CD4-positive, alpha-beta T cell treated with Interferon alpha-2 for 1 hour (primary cell): ENCODE measurements around the gene ULK3.
A peak's percentile ranks its signal among the peaks of the same experiment; 100 is the strongest.

Source experiments
- DNase-seq, 2 donors: peaks; one replicate each; pipeline ENCODE4 v3.0.0-alpha.2; 2020 to 2022

Gene ULK3

DNA sequence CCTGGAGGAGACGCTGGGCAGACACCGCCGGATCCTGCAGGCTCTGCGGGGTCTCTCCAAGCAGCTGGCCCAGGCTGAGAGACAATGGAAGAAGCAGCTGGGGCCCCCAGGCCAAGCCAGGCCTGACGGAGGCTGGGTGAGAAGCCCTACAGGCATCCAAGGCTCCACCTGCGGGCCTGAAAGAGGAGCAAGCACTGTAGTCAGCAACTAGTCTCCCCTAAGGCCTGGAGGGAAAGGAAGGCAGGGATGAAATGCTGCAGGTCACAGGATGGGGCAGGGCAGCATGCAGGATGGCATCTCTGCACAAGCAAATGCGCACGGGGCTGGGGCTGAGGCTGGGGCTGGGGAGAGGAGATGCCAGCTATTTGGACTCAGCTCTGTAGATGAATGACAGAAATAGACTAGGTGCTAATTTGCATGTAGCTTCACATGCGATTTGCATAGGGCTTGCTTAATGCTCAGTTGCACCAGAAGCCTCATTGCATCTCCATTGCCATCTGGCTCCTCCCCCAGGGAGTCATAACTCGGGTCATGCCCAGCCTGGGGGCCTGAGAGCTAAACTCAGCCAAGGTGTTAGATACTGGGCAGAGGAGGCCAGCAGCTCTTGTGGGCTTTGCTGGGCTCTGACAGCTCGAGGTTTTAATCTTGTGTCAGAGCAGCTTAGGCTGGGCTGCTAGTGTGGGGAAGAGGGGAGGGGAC lies 21.7 kb downstream of the ULK3 start:
- peak in 1 of 2 donors; percentile 31 for DNase-seq

DNA sequence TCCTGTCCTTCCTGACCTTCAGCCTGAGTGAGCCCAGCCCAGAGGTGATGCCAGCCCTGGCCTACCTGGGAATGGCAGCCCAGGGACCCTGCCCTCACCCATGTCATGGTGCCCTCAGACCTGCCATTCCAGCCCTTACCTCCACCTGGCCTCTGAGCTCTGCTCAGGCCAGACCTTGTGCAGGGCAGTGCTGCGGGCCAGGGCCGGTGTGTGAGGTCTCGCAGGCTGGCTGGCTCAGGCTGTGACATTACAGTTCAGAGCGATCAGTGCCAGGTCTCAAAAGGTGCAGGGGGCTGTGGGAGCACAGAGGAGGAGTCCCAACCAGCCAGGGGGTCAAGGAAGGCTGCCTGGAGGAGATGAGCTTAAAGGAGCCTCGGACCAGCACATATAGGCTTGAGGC lies 22.9 kb downstream of the ULK3 start:
- no peak for DNase-seq

DNA sequence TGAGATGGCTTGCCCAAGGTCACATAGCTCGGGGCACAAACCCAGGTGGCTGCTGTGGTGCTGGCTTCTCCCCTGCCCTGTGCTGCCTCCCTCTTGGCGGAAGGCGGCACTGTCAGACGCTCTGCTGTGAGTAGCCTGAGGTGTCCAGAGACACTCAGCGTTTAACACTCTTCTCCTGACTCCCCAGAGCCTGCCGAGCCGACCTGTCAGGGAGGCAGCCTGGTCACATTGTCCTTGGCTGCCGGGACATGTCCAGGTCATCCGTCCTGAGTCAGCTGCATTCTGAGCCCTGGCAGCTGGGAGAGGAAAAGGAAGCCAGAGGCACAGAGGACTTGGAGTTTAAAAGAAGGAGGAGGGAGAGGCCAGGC lies 25.6 kb downstream of the ULK3 start:
- no peak for DNase-seq

DNA sequence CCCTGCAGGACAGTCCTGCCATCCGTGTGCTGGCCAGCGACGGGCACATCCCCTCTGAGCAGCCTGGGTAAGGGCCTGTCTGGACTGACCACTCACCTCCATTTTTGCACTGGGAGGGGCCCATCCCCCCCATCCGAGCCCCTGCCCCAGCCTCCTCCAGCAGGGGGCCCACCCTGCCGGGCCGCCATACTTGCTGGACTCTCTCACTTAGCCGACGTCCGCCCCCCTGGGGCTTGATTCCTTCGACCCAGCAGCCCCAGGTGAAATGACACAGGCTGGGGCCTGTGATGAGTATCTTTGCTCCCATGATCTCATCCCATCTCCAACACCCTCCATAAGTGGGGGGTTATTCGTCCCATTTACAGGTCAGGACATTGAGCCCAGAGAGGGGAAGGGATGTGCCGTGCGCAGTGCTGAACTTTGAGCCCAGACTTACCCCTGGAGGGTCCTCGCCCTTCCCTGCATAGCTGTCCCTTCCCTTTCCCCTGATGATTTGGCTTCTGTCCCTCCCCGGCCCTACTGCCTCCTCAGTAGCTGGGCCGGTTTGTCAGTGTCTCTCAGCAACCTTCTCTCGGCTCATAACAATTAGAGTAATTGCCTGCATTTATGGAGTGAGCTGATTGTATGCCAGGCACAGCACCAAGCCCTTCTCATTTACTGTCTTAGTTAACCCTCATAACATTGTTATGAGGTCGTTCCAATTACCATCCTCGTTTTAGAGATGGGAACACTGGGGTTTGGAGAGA lies 26.2 kb downstream of the ULK3 start:
- DNase-seq = no peak

DNA sequence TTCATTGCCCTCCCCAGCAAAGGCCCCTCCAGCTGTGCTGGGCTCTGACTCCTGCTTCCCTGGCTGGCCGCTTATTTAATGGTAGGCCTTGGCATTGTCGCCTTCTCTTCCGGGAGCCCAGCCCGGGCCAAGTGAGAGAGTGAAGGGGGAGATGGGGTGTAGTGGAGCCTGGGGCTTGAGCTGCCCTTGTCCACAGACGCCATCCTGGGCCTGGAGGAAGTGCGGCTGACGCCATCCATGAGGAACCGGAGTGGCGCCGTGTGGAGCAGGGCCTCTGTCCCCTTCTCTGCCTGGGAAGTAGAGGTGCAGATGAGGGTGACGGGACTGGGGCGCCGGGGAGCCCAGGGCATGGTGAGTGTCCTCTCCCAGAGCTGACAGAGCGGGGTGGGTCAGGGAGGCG lies 27.0 kb downstream of the ULK3 start:
- DNase-seq = no peak

DNA sequence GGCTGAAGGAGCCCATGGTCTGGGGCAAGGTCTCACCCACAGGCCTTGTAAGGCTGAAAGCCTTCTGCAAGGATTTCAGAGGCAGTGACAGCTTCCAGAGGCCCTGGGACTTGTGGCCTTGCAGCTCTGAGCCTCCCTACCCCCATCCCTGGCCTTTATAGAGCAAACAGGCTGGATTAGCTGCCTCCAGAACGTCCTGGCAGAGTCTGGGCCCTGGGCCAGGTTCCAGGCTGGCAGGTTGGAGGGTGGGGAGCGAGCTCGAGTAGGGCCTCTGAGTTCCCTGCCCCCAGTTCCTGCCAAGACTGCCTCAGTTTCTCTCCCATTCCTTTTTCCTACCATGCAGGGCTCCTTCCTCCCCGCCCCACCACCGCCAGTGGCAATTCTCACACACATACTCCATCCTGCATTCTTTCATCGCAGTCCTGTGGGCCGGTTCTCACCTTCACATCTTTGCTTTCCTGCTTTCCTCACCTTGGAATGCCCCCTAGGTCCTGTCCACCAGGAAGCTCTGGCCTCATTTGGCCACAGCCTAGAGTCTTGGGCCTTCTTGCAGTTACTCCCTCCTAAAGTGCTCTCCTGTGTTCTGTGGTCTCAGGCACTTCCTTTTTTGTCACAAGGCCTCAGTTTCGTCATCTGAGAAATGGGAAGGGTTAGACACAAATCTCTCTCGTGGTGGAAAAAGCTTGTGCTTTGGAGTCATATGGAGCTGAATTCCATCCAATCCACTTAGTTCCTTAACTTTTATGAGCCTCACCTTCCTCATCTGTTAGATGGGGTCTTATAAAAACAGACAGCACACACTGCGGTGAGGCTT lies 27.6 kb downstream of the ULK3 start:
- DNase-seq = no peak

DNA sequence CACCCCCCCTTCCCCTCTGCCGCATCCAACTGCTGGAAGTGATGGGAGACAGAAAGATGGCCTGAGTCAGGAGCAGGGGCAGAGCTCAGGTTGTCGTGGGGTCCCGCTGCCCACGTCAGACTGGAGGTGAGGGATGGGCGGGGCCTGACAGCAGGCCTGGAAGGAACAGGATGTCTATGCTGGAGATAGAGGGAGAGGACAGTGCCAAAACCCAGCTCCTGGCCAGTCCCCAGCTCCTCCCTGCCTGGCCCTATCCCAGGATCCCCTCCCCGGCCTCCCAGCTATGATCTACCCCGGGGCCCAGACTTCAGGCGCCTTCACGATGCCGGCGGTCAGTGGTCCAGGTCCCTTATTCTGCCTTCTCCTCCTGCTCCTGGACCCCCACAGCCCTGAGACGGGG lies 30.4 kb downstream of the ULK3 start, which contains the start of gene LMAN1L:
Gene LMAN1L, plus strand, starts transcription at position 303 of the 400 bp plus-strand sequence. Its CDS starts 20 bp downstream, at position 323.
- no peak for DNase-seq

DNA sequence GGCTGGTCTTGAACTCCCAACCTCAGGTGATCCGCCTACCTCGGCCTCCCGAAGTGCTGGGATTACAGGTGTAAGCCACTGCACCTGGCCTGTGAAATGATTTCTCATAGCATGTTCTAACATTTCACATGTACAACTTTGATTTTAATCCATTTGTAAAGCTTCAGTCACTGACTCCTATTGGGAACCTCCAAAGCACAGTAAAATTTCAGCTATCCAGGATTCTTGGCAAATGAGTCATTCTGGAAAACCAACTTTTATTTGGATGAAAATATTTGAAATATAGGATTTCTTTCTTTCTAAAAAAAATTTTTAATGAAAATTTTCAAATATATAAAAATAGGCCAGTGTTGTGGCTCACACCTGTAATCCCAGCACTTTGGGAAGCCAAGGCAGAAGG lies 33.0 kb downstream of the ULK3 start:
- DNase-seq = no peak

DNA sequence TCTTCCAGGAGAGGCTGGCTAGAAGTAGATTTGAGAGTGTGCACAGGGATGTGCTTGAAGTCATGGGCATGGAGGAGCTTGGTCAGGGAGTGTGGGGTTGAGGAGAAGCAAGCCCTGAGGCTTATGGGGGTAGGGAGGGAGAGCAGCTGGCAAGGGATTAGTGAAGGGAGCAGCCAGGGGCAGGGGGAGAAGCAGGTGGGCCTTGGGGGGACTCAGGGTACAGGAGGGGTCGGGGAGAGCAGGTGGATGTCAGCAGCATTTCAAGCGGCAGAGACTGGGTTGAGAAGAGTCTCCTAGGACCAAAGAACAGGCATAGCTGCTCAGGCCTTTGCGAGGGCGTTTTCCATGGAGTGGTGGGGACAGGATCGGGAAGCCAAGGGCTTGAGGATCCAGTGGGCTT lies 33.7 kb downstream of the ULK3 start:
- DNase-seq = no peak

DNA sequence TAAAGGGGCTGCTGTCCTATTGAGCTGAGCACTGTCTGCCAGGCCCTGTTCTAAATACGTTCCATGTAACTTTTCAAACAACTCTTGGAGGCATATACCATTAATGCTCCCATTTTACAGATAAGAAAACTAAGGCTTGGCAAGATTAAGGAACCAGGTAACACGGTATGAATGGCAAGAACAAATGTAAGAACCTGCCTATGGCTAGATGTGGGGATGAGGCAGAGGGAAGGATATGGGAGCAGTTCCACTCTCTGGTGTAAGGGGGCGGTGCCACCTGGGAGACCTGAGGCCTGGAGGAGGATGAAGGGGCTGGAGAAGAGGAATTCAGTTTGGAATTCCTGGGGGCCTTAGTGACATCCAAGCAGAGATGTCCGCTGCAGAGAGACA lies 34.1 kb downstream of the ULK3 start:
- no peak for DNase-seq

DNA sequence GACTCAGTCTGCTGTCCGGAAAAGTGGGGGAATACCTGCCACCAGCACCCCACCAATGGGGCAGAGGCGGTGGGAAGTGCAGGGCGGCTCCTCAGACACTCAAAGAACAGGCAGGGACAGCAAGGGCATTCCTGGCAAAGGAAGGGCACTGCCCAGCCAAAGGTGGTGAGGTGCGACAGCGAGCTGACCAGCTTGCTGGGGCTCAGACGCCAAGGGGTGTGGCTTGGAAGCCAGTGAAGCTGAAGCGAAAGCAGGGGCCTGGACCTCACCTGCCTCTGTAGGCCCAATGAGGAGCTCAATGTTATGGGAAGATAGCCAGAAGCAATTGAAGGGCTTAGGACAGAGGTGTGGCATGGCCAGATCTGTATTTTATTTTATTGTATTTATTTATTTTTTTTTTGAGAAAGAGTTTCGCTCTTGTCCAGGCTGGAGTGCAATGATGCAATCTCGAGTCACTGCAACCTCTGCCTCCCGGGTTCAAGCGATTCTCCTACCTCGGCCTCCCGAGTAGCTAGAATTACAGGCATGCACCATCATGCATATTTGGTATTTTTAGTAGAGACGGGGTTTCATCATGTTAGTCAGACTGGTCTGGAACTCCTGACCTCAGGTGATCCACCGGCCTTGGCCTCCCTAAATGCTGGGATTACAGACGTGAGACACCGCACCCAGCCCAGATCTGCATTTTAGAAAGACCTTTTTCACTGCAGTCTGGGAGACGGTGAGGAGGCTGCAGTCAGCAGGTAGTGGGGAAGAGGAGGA lies 34.7 kb downstream of the ULK3 start:
- DNase-seq = no peak

DNA sequence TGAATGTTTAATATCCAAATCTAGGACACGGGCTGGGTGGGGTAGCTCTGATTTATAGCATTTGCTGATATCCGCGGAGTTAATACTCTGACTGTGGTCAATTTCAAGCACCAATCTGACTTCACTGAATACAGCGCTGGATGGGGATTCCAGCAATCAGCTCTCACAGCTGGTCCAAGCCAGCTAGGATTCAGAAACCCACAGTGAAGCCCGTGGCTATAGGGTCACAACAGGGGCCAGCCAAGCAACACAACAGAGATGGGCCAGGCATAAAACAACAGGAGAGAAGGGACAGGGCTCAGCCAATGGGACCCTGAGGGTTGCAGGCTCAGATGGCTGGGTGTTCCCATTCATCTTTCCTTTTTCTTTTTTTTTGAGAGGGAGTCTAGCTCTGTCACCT lies 35.7 kb downstream of the ULK3 start:
- DNase-seq = no peak

DNA sequence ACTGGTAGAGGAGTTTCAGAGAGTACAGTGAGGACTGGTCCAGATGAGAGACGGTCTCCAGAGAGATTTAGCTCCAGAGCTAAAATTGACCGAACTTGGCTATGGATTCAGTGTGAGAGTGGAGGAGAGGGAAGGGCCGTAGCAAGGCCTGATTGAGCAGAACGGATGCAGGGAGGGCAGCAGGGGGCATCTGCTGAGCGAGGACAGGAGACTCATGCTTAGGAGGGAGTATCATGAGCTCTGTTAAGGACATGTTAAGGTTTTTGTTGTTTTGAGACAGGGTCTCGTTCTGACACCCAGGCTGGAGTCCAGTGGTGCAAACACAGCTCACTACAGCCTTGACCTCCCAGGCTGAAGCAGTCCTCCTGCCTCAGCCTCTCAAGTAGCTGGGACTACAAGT lies 38.0 kb downstream of the ULK3 start:
- DNase-seq = no peak

DNA sequence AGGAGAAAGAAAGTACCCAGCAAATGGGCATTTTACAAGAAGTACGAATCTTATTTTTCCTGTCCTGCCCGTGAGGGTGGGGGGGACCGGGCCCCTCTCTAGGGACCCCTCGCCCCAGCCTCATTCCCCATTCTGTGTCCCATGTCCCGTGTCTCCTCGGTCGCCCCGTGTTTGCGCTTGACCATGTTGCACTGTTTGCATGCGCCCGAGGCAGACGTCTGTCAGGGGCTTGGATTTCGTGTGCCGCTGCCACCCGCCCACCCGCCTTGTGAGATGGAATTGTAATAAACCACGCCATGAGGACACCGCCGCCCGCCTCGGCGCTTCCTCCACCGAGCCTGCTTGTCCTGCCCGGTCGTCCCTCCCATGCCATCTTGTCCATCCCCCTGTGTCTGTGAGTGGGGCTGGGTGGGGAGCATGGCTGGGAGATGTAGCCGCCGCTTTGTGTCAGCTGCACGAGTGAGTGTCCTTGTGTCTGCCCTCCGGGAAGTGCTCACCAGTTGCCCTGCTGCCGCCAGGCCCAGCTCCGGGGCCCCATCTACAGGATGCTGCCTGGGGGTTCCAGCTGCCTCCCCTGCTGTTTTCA lies 40.0 kb downstream of the ULK3 start:
- no peak for DNase-seq

DNA sequence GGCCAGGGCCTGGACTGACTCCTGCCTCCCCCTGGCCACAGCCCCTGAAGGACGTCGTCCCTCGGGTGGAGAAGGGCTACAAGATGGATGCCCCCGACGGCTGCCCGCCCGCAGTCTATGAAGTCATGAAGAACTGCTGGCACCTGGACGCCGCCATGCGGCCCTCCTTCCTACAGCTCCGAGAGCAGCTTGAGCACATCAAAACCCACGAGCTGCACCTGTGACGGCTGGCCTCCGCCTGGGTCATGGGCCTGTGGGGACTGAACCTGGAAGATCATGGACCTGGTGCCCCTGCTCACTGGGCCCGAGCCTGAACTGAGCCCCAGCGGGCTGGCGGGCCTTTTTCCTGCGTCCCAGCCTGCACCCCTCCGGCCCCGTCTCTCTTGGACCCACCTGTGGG lies 40.7 kb downstream of the ULK3 start:
- no peak for DNase-seq

DNA sequence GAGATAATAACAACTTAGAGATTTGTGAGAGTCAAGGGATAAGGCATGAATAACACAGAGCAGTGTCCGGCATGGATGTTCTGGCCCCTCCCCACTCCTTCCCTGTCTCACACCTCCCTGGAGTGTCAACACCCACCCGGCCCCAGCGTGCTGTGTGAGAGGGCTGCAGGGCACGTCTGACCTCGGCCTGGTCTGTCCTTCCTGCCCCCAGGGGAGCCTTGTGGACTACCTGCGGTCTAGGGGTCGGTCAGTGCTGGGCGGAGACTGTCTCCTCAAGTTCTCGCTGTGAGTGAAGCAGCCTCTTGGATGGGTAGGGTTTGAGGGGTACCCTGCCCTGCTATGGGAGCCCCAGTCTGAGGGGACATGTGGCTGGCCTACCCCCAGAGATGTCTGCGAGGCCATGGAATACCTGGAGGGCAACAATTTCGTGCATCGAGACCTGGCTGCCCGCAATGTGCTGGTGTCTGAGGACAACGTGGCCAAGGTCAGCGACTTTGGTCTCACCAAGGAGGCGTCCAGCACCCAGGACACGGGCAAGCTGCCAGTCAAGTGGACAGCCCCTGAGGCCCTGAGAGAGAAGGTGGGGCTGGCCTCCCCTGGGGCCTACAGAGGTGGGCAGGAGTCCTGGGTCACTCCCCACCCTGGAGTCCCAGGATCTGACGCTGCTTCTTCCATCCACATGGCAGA lies 41.5 kb downstream of the ULK3 start:
- no peak for DNase-seq

DNA sequence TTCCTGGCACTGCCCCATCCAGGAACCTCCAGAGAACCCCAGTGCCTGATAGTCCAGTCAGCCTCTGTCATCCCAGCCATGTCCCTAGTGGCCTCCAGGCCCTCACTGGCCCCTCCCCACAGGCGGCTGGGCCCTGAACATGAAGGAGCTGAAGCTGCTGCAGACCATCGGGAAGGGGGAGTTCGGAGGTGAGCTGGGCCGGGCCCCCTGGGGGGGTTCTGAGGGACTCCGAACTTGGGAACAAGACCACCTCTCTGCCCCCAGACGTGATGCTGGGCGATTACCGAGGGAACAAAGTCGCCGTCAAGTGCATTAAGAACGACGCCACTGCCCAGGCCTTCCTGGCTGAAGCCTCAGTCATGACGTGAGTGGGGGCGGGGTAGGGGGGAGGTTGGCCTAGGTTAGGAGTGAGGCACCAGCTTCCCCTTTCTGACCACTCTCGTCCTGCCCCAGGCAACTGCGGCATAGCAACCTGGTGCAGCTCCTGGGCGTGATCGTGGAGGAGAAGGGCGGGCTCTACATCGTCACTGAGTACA lies 42.3 kb downstream of the ULK3 start:
- DNase-seq = no peak

DNA sequence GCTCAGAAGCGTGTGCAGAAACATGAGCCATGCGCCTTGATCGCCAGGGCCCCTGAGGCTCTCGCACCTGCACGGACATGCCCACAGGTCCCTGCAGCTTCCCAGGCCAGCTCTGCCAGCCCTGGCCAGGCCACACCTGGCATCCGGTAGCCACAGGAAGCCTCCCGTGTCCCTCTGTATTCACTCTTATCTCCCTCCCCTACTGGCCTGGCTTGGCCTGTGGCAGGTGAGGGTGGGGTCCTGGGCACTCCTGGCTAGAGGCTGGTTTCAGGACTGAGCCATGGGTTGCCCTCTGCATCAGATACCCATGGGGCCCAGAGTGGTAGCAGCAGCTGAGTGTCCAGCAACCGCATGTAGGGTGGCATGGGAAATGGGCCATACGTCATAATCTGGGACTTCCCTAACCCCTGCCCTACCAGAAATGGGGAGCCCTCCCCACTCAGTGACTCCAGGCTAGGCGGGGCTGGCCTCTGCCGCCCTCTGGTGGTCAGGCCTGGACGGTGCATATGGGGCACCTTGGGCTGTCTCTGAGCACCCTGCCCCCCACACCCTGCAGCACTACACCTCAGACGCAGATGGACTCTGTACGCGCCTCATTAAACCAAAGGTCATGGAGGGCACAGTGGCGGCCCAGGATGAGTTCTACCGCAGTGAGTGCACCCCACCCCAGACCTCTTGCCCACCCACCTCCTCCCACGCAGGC lies 42.9 kb downstream of the ULK3 start:
- peak; percentile 90 to 93 for DNase-seq

DNA sequence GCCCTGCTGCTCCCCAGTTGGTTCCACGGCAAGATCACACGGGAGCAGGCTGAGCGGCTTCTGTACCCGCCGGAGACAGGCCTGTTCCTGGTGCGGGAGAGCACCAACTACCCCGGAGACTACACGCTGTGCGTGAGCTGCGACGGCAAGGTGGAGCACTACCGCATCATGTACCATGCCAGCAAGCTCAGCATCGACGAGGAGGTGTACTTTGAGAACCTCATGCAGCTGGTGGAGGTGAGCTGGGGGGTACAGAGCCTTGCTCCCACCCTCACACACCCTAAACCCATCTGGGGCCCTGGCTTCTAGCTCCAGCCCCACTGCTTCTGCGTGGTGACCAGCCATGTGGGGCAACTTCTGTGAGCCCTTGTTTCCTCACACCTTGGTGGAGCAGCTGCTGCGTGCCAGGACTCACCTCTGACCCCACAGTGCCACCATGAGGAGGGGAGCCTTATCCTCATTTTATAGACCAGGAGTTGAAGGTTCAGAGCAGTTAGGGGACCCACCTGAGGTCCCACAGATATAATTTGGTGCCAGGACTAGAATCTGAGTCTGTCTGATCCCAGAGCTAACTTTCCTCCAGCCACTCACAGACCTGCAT lies 43.6 kb downstream of the ULK3 start:
- peak in 1 of 2 donors; percentile 49 for DNase-seq

DNA sequence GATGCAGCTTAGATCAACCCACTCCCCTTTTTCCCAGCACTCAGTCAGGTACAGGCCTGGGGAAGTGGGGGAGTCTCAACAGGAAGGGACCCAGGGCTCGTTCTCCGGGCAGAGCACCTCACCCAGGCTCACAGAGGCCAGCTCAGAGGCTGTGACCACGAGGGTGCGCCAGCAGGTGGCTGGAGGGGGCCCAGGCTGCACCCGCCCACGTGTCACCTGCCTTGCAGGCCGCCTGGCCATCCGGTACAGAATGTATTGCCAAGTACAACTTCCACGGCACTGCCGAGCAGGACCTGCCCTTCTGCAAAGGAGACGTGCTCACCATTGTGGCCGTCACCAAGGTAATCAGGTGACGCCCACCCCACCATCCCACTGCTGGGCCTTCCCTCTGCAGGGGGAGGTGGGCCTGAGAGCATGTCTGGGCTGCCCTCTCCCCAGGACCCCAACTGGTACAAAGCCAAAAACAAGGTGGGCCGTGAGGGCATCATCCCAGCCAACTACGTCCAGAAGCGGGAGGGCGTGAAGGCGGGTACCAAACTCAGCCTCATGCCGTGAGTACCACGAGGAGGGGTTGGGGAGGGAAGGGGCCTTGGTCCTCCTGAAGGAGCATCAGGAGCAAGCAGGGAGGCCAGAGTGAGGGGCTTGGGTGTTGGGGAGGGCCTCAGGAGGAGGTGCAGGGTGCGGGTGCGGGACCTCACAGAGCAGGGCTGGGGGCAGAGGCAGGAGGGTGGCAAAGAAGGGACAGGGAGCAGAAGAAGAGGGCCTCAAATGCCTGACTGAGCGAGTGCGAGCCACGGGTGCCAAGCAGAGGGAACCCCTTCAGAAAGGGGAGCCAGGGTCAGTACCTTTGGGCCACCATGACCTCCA lies 44.3 kb downstream of the ULK3 start:
- DNase-seq = no peak
